ENCODE data around the gene ACOT7. TPM values are rescaled to one million over a fixed set of nuclear protein-coding genes. Genes with fewer than 3 reads are reported as not detected.

The ACOT7 gene
- total RNA-seq, 1 experiment from 2014 or later = 36.2 TPM

GRCh38 chr1:6278263-6278662 lies 115.3 kb downstream of the ACOT7 start:
- H3K27me3 Mint-ChIP-seq (ENCODE audit: unreplicated experiment) = no peaks in the 10 kb centered on the region
- TF ChIP-seq CTCF (IDR thresholded peaks at IDR 0.05; ENCODE audit: unreplicated experiment) = no peak
- no peak overlapping the region for H3K4me3 Mint-ChIP-seq (ENCODE audit: low read depth, unreplicated experiment)
- DNase-seq = no peak
- no peaks in the 10 kb centered on the region for H3K36me3 Mint-ChIP-seq (ENCODE audit: insufficient read depth, unreplicated experiment)
- intact Hi-C loops (cut with micrococcal nuclease; ENCODE audit: unreplicated experiment) = no loop called here
- BruUV-seq (replicated peaks) = no TSS peak
- CTCF ChIA-PET = no interaction called here
- no peak overlapping the region for H3K27ac Mint-ChIP-seq (ENCODE audit: unreplicated experiment)
- H3K9me3 Mint-ChIP-seq (ENCODE audit: low read depth, unreplicated experiment) = no peaks in the 10 kb centered on the region
- no peaks in the 10 kb centered on the region for H3K4me1 Mint-ChIP-seq (ENCODE audit: low read depth, unreplicated experiment)

GRCh38 chr1:6276811-6277555 lies 116.6 kb downstream of the ACOT7 start:
- DNase-seq = no peak
- no TSS peak for BruUV-seq (replicated peaks)
- no peak overlapping the region for H3K27ac Mint-ChIP-seq (ENCODE audit: unreplicated experiment)
- no peak overlapping the region for H3K4me3 Mint-ChIP-seq (ENCODE audit: low read depth, unreplicated experiment)
- H3K9me3 Mint-ChIP-seq (ENCODE audit: low read depth, unreplicated experiment) = no peaks in the 10 kb centered on the region
- CTCF ChIA-PET = no interaction called here
- H3K27me3 Mint-ChIP-seq (ENCODE audit: unreplicated experiment) = no peaks in the 10 kb centered on the region
- no peaks in the 10 kb centered on the region for H3K36me3 Mint-ChIP-seq (ENCODE audit: insufficient read depth, unreplicated experiment)
- intact Hi-C loops (cut with micrococcal nuclease; ENCODE audit: unreplicated experiment) = no loop called here
- no peaks in the 10 kb centered on the region for H3K4me1 Mint-ChIP-seq (ENCODE audit: low read depth, unreplicated experiment)
- no peak for TF ChIP-seq CTCF (IDR thresholded peaks at IDR 0.05; ENCODE audit: unreplicated experiment)

GRCh38 chr1:6275826-6276782 lies 117.5 kb downstream of the ACOT7 start:
- DNase-seq = no peak
- H3K27ac Mint-ChIP-seq (ENCODE audit: unreplicated experiment) = no peak overlapping the region
- intact Hi-C loops (cut with micrococcal nuclease; ENCODE audit: unreplicated experiment) = no loop called here

More at GRCh38 chr1:6275826-6276782, 117.5 kb downstream of the ACOT7 start:
- H3K36me3 Mint-ChIP-seq (ENCODE audit: insufficient read depth, unreplicated experiment) = no peaks in the 10 kb centered on the region
- CTCF ChIA-PET = interaction anchor here (0.7 kb wide), 1 partner anchor 327 kb away, joined by 3 read pairs; no protein-coding TSS in a partner anchor
- no TSS peak for BruUV-seq (replicated peaks)
- no peak for TF ChIP-seq CTCF (IDR thresholded peaks at IDR 0.05; ENCODE audit: unreplicated experiment)
- no peaks in the 10 kb centered on the region for H3K27me3 Mint-ChIP-seq (ENCODE audit: unreplicated experiment)
- H3K9me3 Mint-ChIP-seq (ENCODE audit: low read depth, unreplicated experiment) = no peaks in the 10 kb centered on the region
- no peaks in the 10 kb centered on the region for H3K4me1 Mint-ChIP-seq (ENCODE audit: low read depth, unreplicated experiment)
- H3K4me3 Mint-ChIP-seq (ENCODE audit: low read depth, unreplicated experiment) = no peak overlapping the region
